HepG2 (cell line): ENCODE data around the gene DHRS4L2. TPM values are rescaled to one million over a fixed set of nuclear protein-coding genes. Genes with fewer than 3 reads are reported as not detected.

ENCODE experiments used
- BRD4 ChIP-seq: sonication (generic); formaldehyde crosslinking; IDR thresholded peaks from 2 replicates; pipeline ENCODE4 v1.4.0; 2020; ENCODE audit warnings: missing genetic modification reagents
- CREM ChIP-seq, 2 experiments: sonication (generic) in 1 of 2; formaldehyde crosslinking in 1 of 2; IDR thresholded peaks; 2 replicates each; pipeline versions ENCODE4 v1.4.0 to v1.6.1; 2016 to 2020; ENCODE audit warnings: antibody characterized with exemption in 1 of 2, mild to moderate bottlenecking in 1 of 2, missing genetic modification reagents in 1 of 2
- ELK4 ChIP-seq: sonication (generic); formaldehyde crosslinking; IDR thresholded peaks from 2 replicates; pipeline ENCODE4 v1.9.0; 2021; ENCODE audit warnings: missing genetic modification reagents, borderline replicate concordance
- ETV6 ChIP-seq: sonication (generic); formaldehyde crosslinking; conservative IDR thresholded peaks from 2 replicates; pipeline ENCODE4 v1.4.0; 2020; ENCODE audit warnings: missing genetic modification reagents
- FOXC1 ChIP-seq: sonication (generic); formaldehyde crosslinking; IDR thresholded peaks from 2 replicates; pipeline ENCODE4 v1.8.0; 2022; ENCODE audit warnings: mild to moderate bottlenecking, missing genetic modification reagents, borderline replicate concordance
- GATA4 ChIP-seq: sonication (generic); IDR thresholded peaks from 2 replicates; pipeline ENCODE4 v1.6.1; 2016; ENCODE audit warnings: antibody characterized with exemption, low read depth, borderline replicate concordance
- GATAD2A ChIP-seq: IDR thresholded peaks from 2 replicates; pipeline ENCODE4 v1.6.1; 2016
- KAT8 ChIP-seq: IDR thresholded peaks from 2 replicates; pipeline ENCODE4 v1.6.1; 2016; ENCODE audit warnings: missing genetic modification reagents, missing compliant biosample characterization
- KLF13 ChIP-seq: sonication (generic); formaldehyde crosslinking; IDR thresholded peaks from 2 replicates; pipeline ENCODE4 v1.4.0; 2020; ENCODE audit warnings: mild to moderate bottlenecking, missing genetic modification reagents
- MTA3 ChIP-seq: sonication (generic); formaldehyde crosslinking; IDR thresholded peaks from 2 replicates; pipeline ENCODE4 v1.4.0; 2020; ENCODE audit warnings: missing genetic modification reagents
- PITX1 ChIP-seq: sonication (generic); formaldehyde crosslinking; IDR thresholded peaks from 2 replicates; pipeline ENCODE4 v1.5.1; 2020; ENCODE audit warnings: mild to moderate bottlenecking, missing genetic modification reagents
- SCMH1 ChIP-seq: sonication (generic); formaldehyde crosslinking; IDR thresholded peaks from 2 replicates; pipeline ENCODE4 v1.9.0; 2021; ENCODE audit warnings: missing genetic modification reagents, mild to moderate bottlenecking, borderline replicate concordance
- THYN1 ChIP-seq: sonication (generic); formaldehyde crosslinking; IDR thresholded peaks from 2 replicates; pipeline ENCODE4 v1.8.1; 2023; ENCODE audit warnings: low read depth, mild to moderate bottlenecking, moderate library complexity, missing genetic modification reagents, borderline replicate concordance
- ZFP36L2 ChIP-seq: sonication (generic); formaldehyde crosslinking; IDR thresholded peaks from 2 replicates; pipeline ENCODE4 v1.4.0; 2020; ENCODE audit warnings: missing genetic modification reagents
- ZNF101 ChIP-seq: sonication (generic); formaldehyde crosslinking; IDR thresholded peaks from 2 replicates; pipeline ENCODE4 v1.4.0; 2020; ENCODE audit warnings: mild to moderate bottlenecking, low read depth, missing genetic modification reagents, borderline replicate concordance
- ZNF124 ChIP-seq: sonication (generic); formaldehyde crosslinking; IDR thresholded peaks from 2 replicates; pipeline ENCODE4 v1.4.0; 2020; ENCODE audit warnings: missing genetic modification reagents
- ZNF207 ChIP-seq: fragments of 450-650 bp; IDR thresholded peaks from 2 replicates; pipeline ENCODE4 v1.6.1; 2016; ENCODE audit warnings: antibody characterized with exemption, borderline replicate concordance
- ZNF276 ChIP-seq: sonication (generic); formaldehyde crosslinking; IDR thresholded peaks from 2 replicates; pipeline ENCODE4 v1.4.0; 2020; ENCODE audit warnings: mild to moderate bottlenecking, low read depth, missing genetic modification reagents
- ZNF563 ChIP-seq: sonication (generic); formaldehyde crosslinking; IDR thresholded peaks from 2 replicates; pipeline ENCODE4 v1.8.0; 2022; ENCODE audit warnings: mild to moderate bottlenecking, moderate library complexity, missing genetic modification reagents
- ZNF615 ChIP-seq: sonication (generic); formaldehyde crosslinking; IDR thresholded peaks from 2 replicates; pipeline ENCODE4 v1.5.0; 2020; ENCODE audit warnings: mild to moderate bottlenecking, missing genetic modification reagents, borderline replicate concordance
- ZNF674 ChIP-seq: sonication (generic); formaldehyde crosslinking; IDR thresholded peaks from 2 replicates; pipeline ENCODE4 v1.5.0; 2020; ENCODE audit warnings: low read depth, mild to moderate bottlenecking, missing genetic modification reagents
- ZNF781 ChIP-seq: sonication (generic); formaldehyde crosslinking; IDR thresholded peaks from 2 replicates; pipeline ENCODE4 v1.5.1; 2020; ENCODE audit warnings: borderline replicate concordance, mild to moderate bottlenecking, missing genetic modification reagents; ENCODE audit errors: not compliant biosample characterization
- ZNF784 ChIP-seq: sonication (generic); formaldehyde crosslinking; IDR thresholded peaks from 2 replicates; pipeline ENCODE4 v1.5.1; 2020; ENCODE audit warnings: missing genetic modification reagents, mild to moderate bottlenecking, borderline replicate concordance
- polyA plus RNA-seq, 8 experiments: library from polyadenylated mRNA; depleted of rRNA in 3 of 8; stranded (reverse) in 7 of 8; unstranded in 1 of 8; fragments of >200 nt; fragmentation: Illumina TruSeq in 4 of 8; extraction: Trizol in 4 of 8; gene quantifications; 2 replicates each; pipeline versions ENCODE4 v1.2.1 to v1.2.3, GENCODE V29; 2011 to 2016; ENCODE audit warnings: low read depth in 4 of 8, missing spikeins in 1 of 8, mixed read lengths in 1 of 8; ENCODE audit not compliant: insufficient read depth in 1 of 8
- total RNA-seq, 5 experiments: library from RNA; depleted of rRNA; stranded (reverse); fragments of >200 nt; fragmentation: Illumina TruSeq; extraction: Trizol; gene quantifications; 2 replicates each; pipeline ENCODE4 v1.2.3, GENCODE V29; 2016; ENCODE audit warnings: low read depth in 1 of 5
- TF ChIP-seq, protein P1 (sequence below): sonication (generic); formaldehyde crosslinking; IDR thresholded peaks from 2 replicates; pipeline ENCODE4 v1.5.0; 2020; ENCODE audit warnings: missing genetic modification reagents
- TF ChIP-seq, protein P2 (sequence below): sonication (generic); formaldehyde crosslinking; IDR thresholded peaks from 2 replicates; pipeline ENCODE4 v1.8.1; 2023; ENCODE audit warnings: missing genetic modification reagents, inconsistent platforms, borderline replicate concordance

Gene DHRS4L2
- total and polyA plus RNA-seq, 2 of the 13 experiments (the other 11 are each of a cell fraction or from before 2014, with no cell fraction given), result 24.7 to 38.2 TPM

DNA sequence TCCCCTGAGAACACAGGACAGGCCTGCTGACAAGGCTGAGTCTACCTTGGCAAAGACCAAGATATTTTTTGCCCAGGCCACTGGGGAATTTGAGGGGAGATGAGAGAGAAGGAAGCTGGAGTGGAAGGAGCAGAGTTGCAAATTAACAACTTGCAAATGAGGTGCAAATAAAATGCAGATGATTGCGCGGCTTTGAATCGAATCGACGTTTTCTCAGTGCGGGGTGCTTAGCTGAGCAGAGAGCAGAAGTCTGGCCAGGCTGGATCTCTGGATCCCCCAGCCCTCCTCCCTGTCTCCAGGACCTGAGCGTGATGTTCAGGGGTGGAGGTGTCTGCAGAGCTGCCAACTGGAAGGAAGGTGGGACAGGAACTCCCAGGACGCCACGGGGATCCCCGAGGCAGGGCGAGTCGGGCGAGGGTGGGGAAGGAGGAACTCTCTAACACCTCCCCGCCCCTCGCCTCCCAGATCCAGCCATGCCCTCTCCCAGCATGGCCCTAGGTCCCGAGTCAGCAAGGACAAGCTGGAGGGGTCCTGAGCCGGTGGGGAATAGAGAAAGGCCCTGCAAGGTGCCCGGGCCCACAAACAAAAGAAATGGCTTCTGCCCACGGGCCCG lies 62.6 kb downstream of the DHRS4L2 start (continued):
- TF ChIP-seq ZNF276 (CRISPR knock-in tag) (no peak), GATA4 (no peak), ZNF563 (CRISPR knock-in tag) (peak; percentile 74; the same call in 1 of the 2 replicates), ZNF674 (CRISPR knock-in tag) (no peak), ZNF101 (CRISPR knock-in tag) (peak; percentile 32; the same call in 1 of the 2 replicates), ZNF781 (peak; percentile 62), ELK4 (CRISPR knock-in tag) (no peak), BRD4 (peak; percentile 11; the same call in 1 of the 2 replicates), THYN1 (CRISPR knock-in tag) (no peak), CREM (IDR thresholded peaks at IDR 0.05) (no peak), CREM (CRISPR knock-in tag; IDR thresholded peaks at IDR 0.05) (no peak), ZNF784 (CRISPR knock-in tag) (no peak), ZNF207 (no peak), FOXC1 (no peak), ETV6 (no peak), KLF13 (CRISPR knock-in tag) (no peak), ZFP36L2 (CRISPR knock-in tag) (0 out of 2 replicates have a peak, but pooled peaks have one; percentile 14), GATAD2A (CRISPR knock-in tag) (no peak), PITX1 (CRISPR knock-in tag) (no peak; the same call in 1 of the 2 replicates), ZNF124 (CRISPR knock-in tag) (no peak), SCMH1 (CRISPR knock-in tag) (no peak), ZNF615 (no peak), KAT8 (CRISPR knock-in tag) (0 out of 2 replicates have a peak, but pooled peaks have one; percentile 28), MTA3 (CRISPR knock-in tag) (no peak)
- TF ChIP-seq, protein P1, sequence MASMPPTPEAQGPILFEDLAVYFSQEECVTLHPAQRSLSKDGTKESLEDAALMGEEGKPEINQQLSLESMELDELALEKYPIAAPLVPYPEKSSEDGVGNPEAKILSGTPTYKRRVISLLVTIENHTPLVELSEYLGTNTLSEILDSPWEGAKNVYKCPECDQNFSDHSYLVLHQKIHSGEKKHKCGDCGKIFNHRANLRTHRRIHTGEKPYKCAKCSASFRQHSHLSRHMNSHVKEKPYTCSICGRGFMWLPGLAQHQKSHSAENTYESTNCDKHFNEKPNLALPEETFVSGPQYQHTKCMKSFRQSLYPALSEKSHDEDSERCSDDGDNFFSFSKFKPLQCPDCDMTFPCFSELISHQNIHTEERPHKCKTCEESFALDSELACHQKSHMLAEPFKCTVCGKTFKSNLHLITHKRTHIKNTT (CRISPR knock-in tag), result no peak
- TF ChIP-seq, protein P2, sequence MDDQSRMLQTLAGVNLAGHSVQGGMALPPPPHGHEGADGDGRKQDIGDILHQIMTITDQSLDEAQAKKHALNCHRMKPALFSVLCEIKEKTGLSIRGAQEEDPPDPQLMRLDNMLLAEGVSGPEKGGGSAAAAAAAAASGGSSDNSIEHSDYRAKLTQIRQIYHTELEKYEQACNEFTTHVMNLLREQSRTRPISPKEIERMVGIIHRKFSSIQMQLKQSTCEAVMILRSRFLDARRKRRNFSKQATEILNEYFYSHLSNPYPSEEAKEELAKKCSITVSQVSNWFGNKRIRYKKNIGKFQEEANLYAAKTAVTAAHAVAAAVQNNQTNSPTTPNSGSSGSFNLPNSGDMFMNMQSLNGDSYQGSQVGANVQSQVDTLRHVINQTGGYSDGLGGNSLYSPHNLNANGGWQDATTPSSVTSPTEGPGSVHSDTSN, result no peak
